ENCODE measurements around the gene FGF1. TPM values are rescaled to one million over a fixed set of nuclear protein-coding genes. Genes with fewer than 3 reads are reported as not detected.

The FGF1 gene
- total and polyA plus RNA-seq, 2 donors (not counting 1 experiment from before 2014, with no cell fraction given), result not detected

DNA sequence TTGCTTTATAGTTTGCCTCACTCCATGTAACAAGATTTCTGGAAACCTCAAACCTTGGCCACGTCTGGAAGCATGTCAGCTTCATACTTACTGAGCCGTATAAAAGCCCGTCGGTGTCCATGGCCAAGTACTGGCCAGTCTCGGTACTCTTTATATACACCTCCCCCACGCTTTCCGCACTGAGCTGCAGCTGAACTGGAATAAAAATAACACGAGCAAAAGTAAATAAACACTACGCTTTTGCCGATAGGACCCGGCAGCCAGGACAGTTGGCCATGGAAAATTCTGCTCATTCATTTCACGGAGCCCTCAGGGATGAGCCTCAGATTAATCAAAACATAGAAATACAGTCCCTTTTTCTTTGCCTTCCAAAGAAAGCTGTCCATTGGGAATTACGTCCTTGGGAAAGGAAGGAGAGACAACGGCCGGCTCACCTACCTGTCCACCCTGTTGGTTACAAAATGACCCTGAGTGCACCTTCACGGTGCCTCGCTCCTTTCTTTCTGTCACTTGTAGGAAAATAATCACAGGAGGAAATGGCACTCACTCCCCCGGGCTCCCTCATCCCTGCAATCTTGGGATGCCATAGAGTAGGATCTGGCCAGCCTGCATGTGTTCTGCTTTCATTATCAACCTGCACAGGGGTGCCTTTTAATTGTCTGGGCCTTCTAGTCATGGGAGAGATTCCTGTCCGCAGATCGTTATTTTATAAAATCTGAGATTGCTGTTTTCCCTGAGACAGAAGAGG lies 85.1 kb downstream of the FGF1 start:
- Mint-ChIP-seq H3K4me3 (no peak overlapping the region), H3K27ac (no peak overlapping the region), H3K9me3 (ENCODE audit: insufficient read depth) (no peaks in the 10 kb centered on the region), H3K4me1 (no peaks in the 10 kb centered on the region), H3K27me3 (peaks cover 44% of the 10 kb centered on the region)
- Histone ChIP-seq H4K20me1 (ENCODE audit: control insufficient read depth, insufficient read depth, low read length, poor library complexity, severe bottlenecking) (no peaks in the 10 kb centered on the region), H3K4me1 (ENCODE audit: control insufficient read depth in 2 of 2, insufficient read depth in 2 of 2, low read length in 2 of 2) (no peaks in the 10 kb centered on the region), H3K9me3 (ENCODE audit: control extremely low read depth in 1 of 3, control insufficient read depth in 2 of 3, insufficient read depth in 1 of 3, low read length in 2 of 3) (no peaks in the 10 kb centered on the region), H3K27ac (ENCODE audit: low read length in 2 of 2) (no peak overlapping the region), H3K27me3 (replicated peaks in 1 of 4; ENCODE audit: control extremely low read depth in 1 of 4, control insufficient read depth in 3 of 4, insufficient read depth in 4 of 4, low read length in 3 of 4) (peaks cover 0 to 17% (median 1%) of the 10 kb centered on the region in 4 experiments), H3K4me2 (replicated peaks; ENCODE audit: low read depth, low read length, poor library complexity, severe bottlenecking) (no peak overlapping the region), H3K36me3 (replicated peaks in 1 of 2; ENCODE audit: control extremely low read depth in 1 of 2, control insufficient read depth in 1 of 2, extremely low read depth in 1 of 2, insufficient read depth in 2 of 2, low read length in 1 of 2) (no peaks in the 10 kb centered on the region), H2AFZ (ENCODE audit: insufficient read depth, low read depth, low read length, poor library complexity, severe bottlenecking) (no peak overlapping the region), H3K4me3 (ENCODE audit: control extremely low read depth in 1 of 5, extremely low read depth in 1 of 5, insufficient read depth in 1 of 5, low read depth in 2 of 5, low read length in 4 of 5) (no peak overlapping the region), H3K9ac (ENCODE audit: low read length) (no peak overlapping the region), H3K79me2 (ENCODE audit: control insufficient read depth, insufficient read depth, low read length) (no peaks in the 10 kb centered on the region)
- ChIA-PET CTCF (no interaction called here), POLR2A (no interaction called here)
- 79% methylated on average over 16 of the region's 20 CpGs for WGBS (ENCODE audit: insufficient coverage)
- DNase-seq (no peak), ATAC-seq (ENCODE audit: low read depth) (no peak)
- intact Hi-C loops (cut with micrococcal nuclease), result no loop called here
- TF ChIP-seq, protein P1, sequence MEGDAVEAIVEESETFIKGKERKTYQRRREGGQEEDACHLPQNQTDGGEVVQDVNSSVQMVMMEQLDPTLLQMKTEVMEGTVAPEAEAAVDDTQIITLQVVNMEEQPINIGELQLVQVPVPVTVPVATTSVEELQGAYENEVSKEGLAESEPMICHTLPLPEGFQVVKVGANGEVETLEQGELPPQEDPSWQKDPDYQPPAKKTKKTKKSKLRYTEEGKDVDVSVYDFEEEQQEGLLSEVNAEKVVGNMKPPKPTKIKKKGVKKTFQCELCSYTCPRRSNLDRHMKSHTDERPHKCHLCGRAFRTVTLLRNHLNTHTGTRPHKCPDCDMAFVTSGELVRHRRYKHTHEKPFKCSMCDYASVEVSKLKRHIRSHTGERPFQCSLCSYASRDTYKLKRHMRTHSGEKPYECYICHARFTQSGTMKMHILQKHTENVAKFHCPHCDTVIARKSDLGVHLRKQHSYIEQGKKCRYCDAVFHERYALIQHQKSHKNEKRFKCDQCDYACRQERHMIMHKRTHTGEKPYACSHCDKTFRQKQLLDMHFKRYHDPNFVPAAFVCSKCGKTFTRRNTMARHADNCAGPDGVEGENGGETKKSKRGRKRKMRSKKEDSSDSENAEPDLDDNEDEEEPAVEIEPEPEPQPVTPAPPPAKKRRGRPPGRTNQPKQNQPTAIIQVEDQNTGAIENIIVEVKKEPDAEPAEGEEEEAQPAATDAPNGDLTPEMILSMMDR (IDR thresholded peaks at IDR 0.05), result no peak
- no peak for TF ChIP-seq EZH2 (IDR thresholded peaks at IDR 0.05; ENCODE audit: borderline replicate concordance, insufficient read depth, low read depth, low read length, poor library complexity, severe bottlenecking)

DNA sequence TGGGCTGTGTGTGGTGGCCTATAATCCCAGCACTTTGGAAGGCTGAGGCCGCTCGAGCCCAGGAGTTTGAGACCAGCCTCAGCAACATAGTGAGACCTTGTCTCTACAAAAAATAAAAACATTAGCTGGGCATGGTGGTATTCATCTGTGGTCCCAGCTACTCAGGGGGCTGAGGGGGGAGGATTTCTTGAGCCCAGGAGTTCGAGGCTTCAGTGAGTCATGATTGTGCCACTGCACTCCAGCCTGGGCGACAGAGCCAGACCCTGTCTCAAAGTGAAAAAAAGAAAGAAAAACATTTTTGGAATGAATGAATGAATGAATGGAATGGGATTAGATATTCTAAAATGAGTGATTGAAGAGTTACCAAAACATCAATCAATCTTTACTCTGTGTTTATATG lies 85.8 kb downstream of the FGF1 start:
- CTCF ChIA-PET, result no interaction called here
- DNase-seq, result no peak
- Histone ChIP-seq H3K4me1 (ENCODE audit: control insufficient read depth in 2 of 2, insufficient read depth in 2 of 2, low read length in 2 of 2) (no peaks in the 10 kb centered on the region), H3K9ac (ENCODE audit: low read length) (no peak overlapping the region), H2AFZ (ENCODE audit: insufficient read depth, low read depth, low read length, poor library complexity, severe bottlenecking) (no peak overlapping the region), H3K4me3 (ENCODE audit: control extremely low read depth in 1 of 5, extremely low read depth in 1 of 5, insufficient read depth in 1 of 5, low read depth in 2 of 5, low read length in 4 of 5) (no peak overlapping the region), H3K9me3 (ENCODE audit: control extremely low read depth in 1 of 3, control insufficient read depth in 2 of 3, insufficient read depth in 1 of 3, low read length in 2 of 3) (no peaks in the 10 kb centered on the region), H3K79me2 (ENCODE audit: control insufficient read depth, insufficient read depth, low read length) (no peaks in the 10 kb centered on the region), H3K27me3 (replicated peaks in 1 of 4; ENCODE audit: control extremely low read depth in 1 of 4, control insufficient read depth in 3 of 4, insufficient read depth in 4 of 4, low read length in 3 of 4) (peaks cover 0 to 17% (median 1%) of the 10 kb centered on the region in 4 experiments), H3K27ac (ENCODE audit: low read length in 2 of 2) (no peak overlapping the region), H4K20me1 (ENCODE audit: control insufficient read depth, insufficient read depth, low read length, poor library complexity, severe bottlenecking) (no peaks in the 10 kb centered on the region), H3K36me3 (replicated peaks in 1 of 2; ENCODE audit: control extremely low read depth in 1 of 2, control insufficient read depth in 1 of 2, extremely low read depth in 1 of 2, insufficient read depth in 2 of 2, low read length in 1 of 2) (no peaks in the 10 kb centered on the region), H3K4me2 (replicated peaks; ENCODE audit: low read depth, low read length, poor library complexity, severe bottlenecking) (no peak overlapping the region)
- Mint-ChIP-seq H3K9me3 (ENCODE audit: insufficient read depth) (no peaks in the 10 kb centered on the region), H3K27ac (no peak overlapping the region), H3K4me3 (no peak overlapping the region), H3K27me3 (peaks cover 46% of the 10 kb centered on the region), H3K4me1 (no peaks in the 10 kb centered on the region)
- ATAC-seq (ENCODE audit: low read depth), result no peak
- POLR2A ChIA-PET, result no interaction called here
- intact Hi-C loops (cut with micrococcal nuclease), result no loop called here
- WGBS (ENCODE audit: insufficient coverage), result 90% methylated on average over 1 of the region's 4 CpGs
- TF ChIP-seq EZH2 (IDR thresholded peaks at IDR 0.05; ENCODE audit: borderline replicate concordance, insufficient read depth, low read depth, low read length, poor library complexity, severe bottlenecking), result no peak
- TF ChIP-seq, protein P1 (IDR thresholded peaks at IDR 0.05), result no peak
